ENCODE results near the gene FERMT2.

DNA sequence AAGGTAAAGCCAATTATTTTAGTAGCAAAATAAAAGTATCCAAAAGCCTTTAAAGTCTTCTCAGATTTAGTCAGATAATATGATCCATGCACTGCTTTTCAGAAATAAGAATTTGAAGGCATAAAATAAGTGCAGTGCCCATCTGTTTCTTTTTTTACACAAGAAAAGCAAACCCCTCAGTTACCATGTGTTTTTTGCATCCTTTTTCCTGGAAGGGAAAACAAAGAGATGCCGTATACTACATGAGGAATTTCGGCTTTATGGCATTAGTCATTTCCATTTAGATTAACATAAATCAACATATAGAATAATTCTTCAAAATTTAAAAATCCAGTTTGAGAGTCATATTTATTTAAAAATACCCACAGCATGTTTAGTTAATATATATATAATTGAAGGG is 89.4 kb downstream of the FERMT2 start:
- TF ChIP-seq, protein P1, sequence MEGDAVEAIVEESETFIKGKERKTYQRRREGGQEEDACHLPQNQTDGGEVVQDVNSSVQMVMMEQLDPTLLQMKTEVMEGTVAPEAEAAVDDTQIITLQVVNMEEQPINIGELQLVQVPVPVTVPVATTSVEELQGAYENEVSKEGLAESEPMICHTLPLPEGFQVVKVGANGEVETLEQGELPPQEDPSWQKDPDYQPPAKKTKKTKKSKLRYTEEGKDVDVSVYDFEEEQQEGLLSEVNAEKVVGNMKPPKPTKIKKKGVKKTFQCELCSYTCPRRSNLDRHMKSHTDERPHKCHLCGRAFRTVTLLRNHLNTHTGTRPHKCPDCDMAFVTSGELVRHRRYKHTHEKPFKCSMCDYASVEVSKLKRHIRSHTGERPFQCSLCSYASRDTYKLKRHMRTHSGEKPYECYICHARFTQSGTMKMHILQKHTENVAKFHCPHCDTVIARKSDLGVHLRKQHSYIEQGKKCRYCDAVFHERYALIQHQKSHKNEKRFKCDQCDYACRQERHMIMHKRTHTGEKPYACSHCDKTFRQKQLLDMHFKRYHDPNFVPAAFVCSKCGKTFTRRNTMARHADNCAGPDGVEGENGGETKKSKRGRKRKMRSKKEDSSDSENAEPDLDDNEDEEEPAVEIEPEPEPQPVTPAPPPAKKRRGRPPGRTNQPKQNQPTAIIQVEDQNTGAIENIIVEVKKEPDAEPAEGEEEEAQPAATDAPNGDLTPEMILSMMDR (IDR thresholded peaks at IDR 0.05 in 2 of 3, conservative IDR thresholded peaks at IDR 0.05 in 1 of 3; ENCODE audit: insufficient read depth in 2 of 3, low read depth in 1 of 3, low read length in 3 of 3): no peak
- TF ChIP-seq, protein P2, sequence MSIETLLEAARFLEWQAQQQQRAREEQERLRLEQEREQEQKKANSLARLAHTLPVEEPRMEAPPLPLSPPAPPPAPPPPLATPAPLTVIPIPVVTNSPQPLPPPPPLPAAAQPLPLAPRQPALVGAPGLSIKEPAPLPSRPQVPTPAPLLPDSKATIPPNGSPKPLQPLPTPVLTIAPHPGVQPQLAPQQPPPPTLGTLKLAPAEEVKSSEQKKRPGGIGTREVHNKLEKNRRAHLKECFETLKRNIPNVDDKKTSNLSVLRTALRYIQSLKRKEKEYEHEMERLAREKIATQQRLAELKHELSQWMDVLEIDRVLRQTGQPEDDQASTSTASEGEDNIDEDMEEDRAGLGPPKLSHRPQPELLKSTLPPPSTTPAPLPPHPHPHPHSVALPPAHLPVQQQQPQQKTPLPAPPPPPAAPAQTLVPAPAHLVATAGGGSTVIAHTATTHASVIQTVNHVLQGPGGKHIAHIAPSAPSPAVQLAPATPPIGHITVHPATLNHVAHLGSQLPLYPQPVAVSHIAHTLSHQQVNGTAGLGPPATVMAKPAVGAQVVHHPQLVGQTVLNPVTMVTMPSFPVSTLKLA (conservative IDR thresholded peaks at IDR 0.05): no peak
- no peak for TF ChIP-seq ZNF354B (CRISPR knock-in tag; IDR thresholded peaks at IDR 0.05)

Data from K562 (cell line).